ENCODE data around the gene RAB36. TPM values are rescaled to one million over a fixed set of nuclear protein-coding genes. Genes with fewer than 3 reads are reported as not detected.
A peak's percentile ranks its signal among the peaks of the same experiment; 100 is the strongest.

Gene RAB36
- total RNA-seq, 2 experiments from 2014 or later = 0.77 to 0.87 TPM

GRCh38 chr22:23200898-23201297 lies 55.6 kb downstream of the RAB36 start:
- ChIA-PET CTCF (interaction anchor here (0.6 kb wide), 1 partner anchor 14 kb away, joined by 3 read pairs; no protein-coding TSS in a partner anchor), POLR2A (no interaction called here)
- ATAC-seq (ENCODE audit: poor library complexity) (no peak), DNase-seq (no peak)
- Mint-ChIP-seq H3K4me1 (ENCODE audit: low read depth) (peaks cover 43% of the 10 kb centered on the region), H3K27ac (peak overlapping the region; percentile 64), H3K27me3 (no peaks in the 10 kb centered on the region), H3K4me3 (no peak overlapping the region), H3K9me3 (no peaks in the 10 kb centered on the region), H3K36me3 (ENCODE audit: low read depth) (peaks cover 27% of the 10 kb centered on the region)
- H3K4me3 ChIP-seq (ENCODE audit: low read length) = no peak overlapping the region
- H3K27me3 ChIP-seq (ENCODE audit: control insufficient read depth in 1 of 2, insufficient read depth in 2 of 2, low read length in 2 of 2) = no peaks in the 10 kb centered on the region
- H3K4me1 ChIP-seq (ENCODE audit: insufficient read depth, low read length) = peaks cover 32% of the 10 kb centered on the region
- no peaks in the 10 kb centered on the region for H3K9me3 ChIP-seq (ENCODE audit: control insufficient read depth in 1 of 2, insufficient read depth in 1 of 2, low read length in 2 of 2)
- peaks cover 27% of the 10 kb centered on the region for H3K36me3 ChIP-seq (ENCODE audit: insufficient read depth, low read length)
- intact Hi-C loops (cut with DNase I, micrococcal nuclease) = no loop called here
- no peak for TF ChIP-seq CTCF (IDR thresholded peaks at IDR 0.05)
- H3K27ac ChIP-seq (ENCODE audit: low read depth in 1 of 2, low read length in 2 of 2) = no peak overlapping the region

- no peaks in the 10 kb centered on the region for H3K9me3 ChIP-seq (ENCODE audit: control insufficient read depth in 1 of 2, insufficient read depth in 1 of 2, low read length in 2 of 2)
- no peak overlapping the region for H3K4me3 ChIP-seq (ENCODE audit: low read length)
- CTCF ChIA-PET = no interaction called here
- DNase-seq (no peak), ATAC-seq (ENCODE audit: poor library complexity) (no peak)
- Mint-ChIP-seq H3K27ac (peak overlapping the region; percentile 17), H3K9me3 (no peaks in the 10 kb centered on the region), H3K27me3 (no peaks in the 10 kb centered on the region), H3K4me3 (no peak overlapping the region), H3K4me1 (ENCODE audit: low read depth) (peaks cover 44% of the 10 kb centered on the region), H3K36me3 (ENCODE audit: low read depth) (peaks cover 34% of the 10 kb centered on the region)
- no peaks in the 10 kb centered on the region for H3K27me3 ChIP-seq (ENCODE audit: control insufficient read depth in 1 of 2, insufficient read depth in 2 of 2, low read length in 2 of 2)
- no peak overlapping the region for H3K27ac ChIP-seq (ENCODE audit: low read depth in 1 of 2, low read length in 2 of 2)
- peaks cover 31% of the 10 kb centered on the region for H3K36me3 ChIP-seq (ENCODE audit: insufficient read depth, low read length)
- TF ChIP-seq CTCF (IDR thresholded peaks at IDR 0.05) = no peak
- H3K4me1 ChIP-seq (ENCODE audit: insufficient read depth, low read length) = peaks cover 29% of the 10 kb centered on the region
- intact Hi-C loops (cut with DNase I, micrococcal nuclease) = no loop called here
- POLR2A ChIA-PET = no interaction called here
These were observed 57.7 kb downstream of the RAB36 start for GRCh38 chr22:23202812-23203451.

- no peaks in the 10 kb centered on the region for H3K9me3 Mint-ChIP-seq
- intact Hi-C loops (cut with DNase I, micrococcal nuclease) = no loop called here
- H3K27ac Mint-ChIP-seq = peak overlapping the region; percentile 17
- peaks cover 38% of the 10 kb centered on the region for H3K4me1 Mint-ChIP-seq (ENCODE audit: low read depth)
- Histone ChIP-seq H3K4me3 (ENCODE audit: low read length) (no peak overlapping the region), H3K36me3 (ENCODE audit: insufficient read depth, low read length) (peaks cover 28% of the 10 kb centered on the region), H3K27ac (ENCODE audit: low read depth in 1 of 2, low read length in 2 of 2) (no peak overlapping the region), H3K27me3 (ENCODE audit: control insufficient read depth in 1 of 2, insufficient read depth in 2 of 2, low read length in 2 of 2) (no peaks in the 10 kb centered on the region), H3K4me1 (ENCODE audit: insufficient read depth, low read length) (peaks cover 22% of the 10 kb centered on the region), H3K9me3 (ENCODE audit: control insufficient read depth in 1 of 2, insufficient read depth in 1 of 2, low read length in 2 of 2) (no peaks in the 10 kb centered on the region)
- DNase-seq = no peak
- ChIA-PET CTCF (no interaction called here), POLR2A (no interaction called here)
- no peak for TF ChIP-seq CTCF (IDR thresholded peaks at IDR 0.05)
- H3K36me3 Mint-ChIP-seq (ENCODE audit: low read depth) = peaks cover 31% of the 10 kb centered on the region
- H3K4me3 Mint-ChIP-seq = no peak overlapping the region
- ATAC-seq (ENCODE audit: poor library complexity) = no peak
- no peaks in the 10 kb centered on the region for H3K27me3 Mint-ChIP-seq
These were observed 58.3 kb downstream of the RAB36 start for GRCh38 chr22:23203452-23204124.

Measured in CD4-positive, alpha-beta T cell (primary cell).